C4-2B (cell line): ENCODE data around the gene SRRM2.

Experiments used
- H3K27ac ChIP-seq: fragments of 450-650 bp; 2 replicates; pipeline ENCODE4 v1.5.1; 2017
- ZFX ChIP-seq: fragments of 450-650 bp; IDR thresholded peaks from 2 replicates; pipeline ENCODE4 v1.6.1; 2017
- TF ChIP-seq, protein P1 (sequence below): fragments of 450-650 bp; conservative IDR thresholded peaks from 2 replicates; pipeline ENCODE4 v1.5.1; 2017; ENCODE audit warnings: mild to moderate bottlenecking

Gene SRRM2

DNA sequence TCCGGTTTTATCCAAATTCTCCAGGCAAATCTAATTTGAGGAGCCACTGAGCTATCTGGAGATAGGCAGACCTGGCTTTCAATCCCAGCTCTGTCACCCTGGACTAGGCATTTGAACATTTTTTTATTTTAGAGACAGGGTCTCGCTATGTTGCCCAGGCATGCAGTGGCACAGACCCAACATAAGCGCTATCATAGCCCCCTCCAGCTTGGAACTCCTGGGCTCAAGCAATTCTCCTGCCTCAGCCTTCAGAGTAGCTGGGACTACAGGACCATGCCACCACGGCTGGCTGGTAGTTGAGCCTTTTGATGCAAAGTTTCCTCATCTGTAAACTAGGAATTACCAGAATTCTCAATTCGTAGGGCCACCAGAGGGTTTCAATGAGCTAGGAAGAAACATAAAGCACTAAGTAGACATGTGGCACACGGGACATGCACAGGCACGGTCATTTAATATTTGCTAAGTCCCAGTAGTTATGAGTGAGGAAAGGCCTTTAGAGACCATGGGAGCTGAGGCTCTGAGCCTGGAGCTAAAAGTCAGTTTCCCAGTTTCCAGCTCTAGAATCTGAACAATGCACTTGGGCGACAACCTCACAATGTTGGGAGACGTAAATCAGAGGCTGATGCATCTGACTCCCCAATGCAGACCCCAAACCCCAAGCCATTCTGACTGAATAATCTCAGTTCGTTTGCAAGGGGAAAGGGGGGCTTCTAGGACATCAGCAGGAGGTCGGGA lies 23.5 kb downstream of the SRRM2 start:
- peak overlapping the region; percentile 100 for H3K27ac ChIP-seq
- no peak for TF ChIP-seq ZFX
- TF ChIP-seq, protein P1, sequence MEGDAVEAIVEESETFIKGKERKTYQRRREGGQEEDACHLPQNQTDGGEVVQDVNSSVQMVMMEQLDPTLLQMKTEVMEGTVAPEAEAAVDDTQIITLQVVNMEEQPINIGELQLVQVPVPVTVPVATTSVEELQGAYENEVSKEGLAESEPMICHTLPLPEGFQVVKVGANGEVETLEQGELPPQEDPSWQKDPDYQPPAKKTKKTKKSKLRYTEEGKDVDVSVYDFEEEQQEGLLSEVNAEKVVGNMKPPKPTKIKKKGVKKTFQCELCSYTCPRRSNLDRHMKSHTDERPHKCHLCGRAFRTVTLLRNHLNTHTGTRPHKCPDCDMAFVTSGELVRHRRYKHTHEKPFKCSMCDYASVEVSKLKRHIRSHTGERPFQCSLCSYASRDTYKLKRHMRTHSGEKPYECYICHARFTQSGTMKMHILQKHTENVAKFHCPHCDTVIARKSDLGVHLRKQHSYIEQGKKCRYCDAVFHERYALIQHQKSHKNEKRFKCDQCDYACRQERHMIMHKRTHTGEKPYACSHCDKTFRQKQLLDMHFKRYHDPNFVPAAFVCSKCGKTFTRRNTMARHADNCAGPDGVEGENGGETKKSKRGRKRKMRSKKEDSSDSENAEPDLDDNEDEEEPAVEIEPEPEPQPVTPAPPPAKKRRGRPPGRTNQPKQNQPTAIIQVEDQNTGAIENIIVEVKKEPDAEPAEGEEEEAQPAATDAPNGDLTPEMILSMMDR = no peak

DNA sequence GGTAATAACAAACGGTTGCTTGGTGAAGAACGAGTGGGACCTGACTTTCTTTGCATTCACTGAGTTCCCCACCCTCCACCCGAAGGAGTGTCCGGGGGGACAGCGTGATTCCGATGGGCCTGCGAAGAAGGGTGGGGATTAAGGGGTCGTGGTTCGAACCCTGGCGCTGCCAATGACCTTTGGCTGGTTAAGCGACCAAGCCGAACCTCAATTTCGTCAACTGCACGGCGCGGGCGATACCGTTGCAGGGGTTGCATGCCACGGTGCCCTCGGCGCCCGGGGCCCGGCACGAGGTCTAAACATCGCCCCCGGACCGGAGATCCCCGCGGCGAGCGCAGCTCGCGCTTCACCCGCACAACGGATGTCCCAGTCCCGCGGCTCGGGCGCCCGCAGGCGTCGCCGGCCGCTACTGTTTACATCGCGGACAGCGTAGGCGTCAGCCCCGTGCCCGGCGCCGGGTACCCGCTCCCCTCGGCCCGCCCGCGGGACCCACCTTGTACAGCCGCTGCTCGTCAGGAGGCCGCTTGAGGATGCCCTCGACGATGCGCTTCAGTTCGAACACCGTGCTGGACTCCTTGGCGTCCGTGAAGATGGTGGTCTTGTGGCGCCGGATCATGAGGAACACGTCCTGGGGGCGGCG lies 24.2 kb downstream of the SRRM2 start:
- no peak for TF ChIP-seq ZFX
- TF ChIP-seq, protein P1 = no peak
- H3K27ac ChIP-seq = peak overlapping the region; percentile 100

GRCh38 chr16:2777231-2777902 lies 24.9 kb downstream of the SRRM2 start, which contains the start of gene ELOB:
ELOB (minus strand) TSS chr16:2777280; CDS start chr16:2777239, 41 bp downstream.
- peak within 1 kb of the TSS; percentile 100 for H3K27ac ChIP-seq
- TF ChIP-seq, protein P1 = no peak
- 0 out of 2 replicates have a peak, but pooled peaks have one; percentile 22 for TF ChIP-seq ZFX

- peak overlapping the region; percentile 100 for H3K27ac ChIP-seq
- TF ChIP-seq ZFX = no peak
- TF ChIP-seq, protein P1 = no peak
Measured at GRCh38 chr16:2777903-2778629, 25.6 kb downstream of the SRRM2 start.

- TF ChIP-seq, protein P1 = no peak
- no peak for TF ChIP-seq ZFX
- H3K27ac ChIP-seq = peak overlapping the region; percentile 100
Measured at GRCh38 chr16:2778630-2778958, 26.2 kb downstream of the SRRM2 start.

- TF ChIP-seq, protein P1 = no peak
- TF ChIP-seq ZFX = no peak
- H3K27ac ChIP-seq = no peak overlapping the region; the same call in 1 of the 2 replicates
Measured at GRCh38 chr16:2779151-2779920, 26.9 kb downstream of the SRRM2 start.
